IMR-90 (cell line): ENCODE results near the gene MAP4K1. TPM values are rescaled to one million over a fixed set of nuclear protein-coding genes. Genes with fewer than 3 reads are reported as not detected.

Source experiments
- ATAC-seq: fragments of 200-7000 bp; cut with Tn5 transposase; 2 replicates; pipeline ENCODE4 v1.9.1; 2020; ENCODE audit warnings: low read depth, mild to moderate bottlenecking, moderate library complexity
- BruUV-seq: library from RNA; stranded (reverse); fragments of 400-500 nt; replicated peaks from 2 replicates; lab custom pipeline; 2021; lab: Mats Ljungman, UMichigan
- CTCF ChIA-PET: fragments of 300-600 bp; formaldehyde crosslinking; extraction: SDS; loops from one replicate; lab custom pipeline; 2021; ENCODE audit warnings: antibody characterized with exemption; lab: Yijun Ruan, JAX
- POLR2A ChIA-PET: fragments of 300-600 bp; sonication (Branson Sonifier 250); formaldehyde crosslinking; loops from one replicate; lab custom pipeline; 2022; ENCODE audit warnings: antibody characterized with exemption; ENCODE audit not compliant: unreplicated experiment; lab: Charles Lee
- DNase-seq: peaks from one replicate; pipeline ENCODE4 v3.0.0; 2013
- H2AFZ ChIP-seq: replicated peaks from 2 replicates; pipeline ENCODE3; 2013; ENCODE audit warnings: low read length, mild to moderate bottlenecking; ENCODE audit not compliant: poor library complexity
- H2AK5ac ChIP-seq: 2 replicates; pipeline ENCODE4 v1.6.1; 2013; ENCODE audit warnings: low read depth, low read length, inconsistent platforms
- H2AK9ac ChIP-seq: replicated peaks from 2 replicates; pipeline ENCODE3; 2013; ENCODE audit warnings: mild to moderate bottlenecking, low read depth, low read length, moderate library complexity; ENCODE audit not compliant: poor library complexity
- H2BK120ac ChIP-seq: 2 replicates; pipeline ENCODE4 v1.6.1; 2013; ENCODE audit warnings: low read depth, low read length, inconsistent platforms
- H2BK15ac ChIP-seq: 3 replicates; pipeline ENCODE4 v1.6.1; 2013; ENCODE audit warnings: low read depth, low read length, inconsistent platforms
- H2BK20ac ChIP-seq: 2 replicates; pipeline ENCODE4 v1.6.1; 2013; ENCODE audit warnings: low read depth, mild to moderate bottlenecking, inconsistent platforms, low read length, moderate library complexity
- H2BK5ac ChIP-seq: 2 replicates; pipeline ENCODE4 v1.6.1; 2013; ENCODE audit warnings: mild to moderate bottlenecking, low read depth, low read length, inconsistent platforms; ENCODE audit not compliant: poor library complexity, severe bottlenecking
- H3K14ac ChIP-seq: replicated peaks from 2 replicates; pipeline ENCODE4 v1.6.1; 2013; ENCODE audit warnings: low read depth, low read length, inconsistent platforms
- H3K18ac ChIP-seq: 2 replicates; pipeline ENCODE4 v1.6.1; 2013; ENCODE audit warnings: low read depth, low read length, control low read depth
- H3K23ac ChIP-seq: 2 replicates; pipeline ENCODE4 v1.6.1; 2013; ENCODE audit warnings: low read depth, low read length, inconsistent platforms
- H3K27ac ChIP-seq: 2 replicates; pipeline ENCODE4 v1.5.1; 2013; ENCODE audit warnings: mild to moderate bottlenecking, control low read depth, low read length; ENCODE audit not compliant: insufficient read depth
- H3K27me3 ChIP-seq: 2 replicates; pipeline ENCODE4 v1.6.1; 2013; ENCODE audit warnings: low read length; ENCODE audit not compliant: control insufficient read depth, insufficient read depth
- H3K36me3 ChIP-seq: 2 replicates; pipeline ENCODE4 v1.6.1; 2013; ENCODE audit warnings: low read length, mixed read lengths; ENCODE audit not compliant: control insufficient read depth, insufficient read depth
- H3K4ac ChIP-seq: 2 replicates; pipeline ENCODE4 v1.6.1; 2013; ENCODE audit warnings: low read depth, low read length, inconsistent platforms
- H3K4me1 ChIP-seq: 2 replicates; pipeline ENCODE4 v1.6.1; 2013; ENCODE audit warnings: low read length, mixed read lengths; ENCODE audit not compliant: control insufficient read depth, insufficient read depth
- H3K4me2 ChIP-seq: 2 replicates; pipeline ENCODE4 v1.6.1; 2013; ENCODE audit warnings: low read depth, mild to moderate bottlenecking, control low read depth, low read length, moderate library complexity
- H3K4me3 ChIP-seq: 2 replicates; pipeline ENCODE4 v1.5.1; 2013; ENCODE audit warnings: low read depth, mild to moderate bottlenecking, control low read depth, low read length, moderate library complexity; ENCODE audit not compliant: insufficient read depth
- H3K56ac ChIP-seq: 2 replicates; pipeline ENCODE4 v1.6.1; 2013; ENCODE audit warnings: low read length, inconsistent platforms; ENCODE audit not compliant: insufficient read depth; ENCODE audit errors: extremely low read depth
- H3K79me1 ChIP-seq, 2 experiments: 2 replicates each; pipeline ENCODE4 v1.6.1; 2013; ENCODE audit warnings: low read length in 2 of 2, inconsistent platforms in 1 of 2, low read depth in 1 of 2
- H3K9ac ChIP-seq: 2 replicates; pipeline ENCODE4 v1.6.1; 2013; ENCODE audit warnings: low read depth, low read length, control low read depth
- H3K9me1 ChIP-seq: 2 replicates; pipeline ENCODE4 v1.6.1; 2013; ENCODE audit warnings: low read length, inconsistent platforms; ENCODE audit not compliant: insufficient read depth
- H3K9me3 ChIP-seq: 2 replicates; pipeline ENCODE4 v1.6.1; 2013; ENCODE audit warnings: low read length; ENCODE audit not compliant: control insufficient read depth, insufficient read depth
- H4K20me1 ChIP-seq: 2 replicates; pipeline ENCODE4 v1.6.1; 2013; ENCODE audit warnings: low read length, inconsistent platforms; ENCODE audit not compliant: insufficient read depth
- H4K5ac ChIP-seq: 2 replicates; pipeline ENCODE4 v1.6.1; 2013; ENCODE audit warnings: mild to moderate bottlenecking, low read depth, low read length, control low read depth
- H4K8ac ChIP-seq, 2 experiments: 2 replicates each; pipeline ENCODE4 v1.6.1; 2013; ENCODE audit warnings: low read depth in 2 of 2, low read length in 2 of 2, control low read depth in 1 of 2, inconsistent platforms in 1 of 2
- H4K91ac ChIP-seq: 2 replicates; pipeline ENCODE4 v1.6.1; 2013; ENCODE audit warnings: low read depth, low read length, inconsistent platforms; ENCODE audit not compliant: insufficient read depth
- CEBPB ChIP-seq: IDR thresholded peaks from 2 replicates; pipeline ENCODE4 v1.6.1; 2012; ENCODE audit warnings: low read depth, low read length, improper control_type of control experiment
- CHD1 ChIP-seq: IDR thresholded peaks from 2 replicates; pipeline ENCODE4 v1.6.1; 2012; ENCODE audit warnings: low read depth, low read length, improper control_type of control experiment
- CTCF ChIP-seq: conservative IDR thresholded peaks from 2 replicates; pipeline ENCODE4 v1.5.1; 2012; ENCODE audit warnings: mild to moderate bottlenecking, low read depth, low read length, improper control_type of control experiment
- ELK1 ChIP-seq: fragments of 150-350 bp; IDR thresholded peaks from 2 replicates; pipeline ENCODE4 v1.6.1; 2016; ENCODE audit warnings: low read depth, mild to moderate bottlenecking, low read length, moderate library complexity, borderline replicate concordance
- MAFK ChIP-seq: IDR thresholded peaks from 2 replicates; pipeline ENCODE4 v1.6.1; 2012; ENCODE audit warnings: low read depth, low read length, improper control_type of control experiment
- MAZ ChIP-seq: IDR thresholded peaks from 2 replicates; pipeline ENCODE4 v1.6.1; 2012; ENCODE audit warnings: low read depth, mild to moderate bottlenecking, low read length, improper control_type of control experiment, moderate library complexity, borderline replicate concordance
- MXI1 ChIP-seq: IDR thresholded peaks from 2 replicates; pipeline ENCODE4 v1.6.1; 2012; ENCODE audit warnings: low read depth, mild to moderate bottlenecking, low read length, moderate library complexity, borderline replicate concordance
- NFE2L2 ChIP-seq: fragments of 150-350 bp; IDR thresholded peaks from 2 replicates; pipeline ENCODE4 v1.6.1; 2016; ENCODE audit warnings: low read depth, mild to moderate bottlenecking, low read length
- RAD21 ChIP-seq: IDR thresholded peaks from 2 replicates; pipeline ENCODE4 v1.6.1; 2012; ENCODE audit warnings: low read length, improper control_type of control experiment
- RCOR1 ChIP-seq: IDR thresholded peaks from 2 replicates; pipeline ENCODE4 v1.6.1; 2012; ENCODE audit warnings: mild to moderate bottlenecking, low read length, improper control_type of control experiment; ENCODE audit not compliant: insufficient replicate concordance
- SMC3 ChIP-seq: fragments of 150-350 bp; IDR thresholded peaks from 2 replicates; pipeline ENCODE4 v1.6.1; 2016; ENCODE audit warnings: low read depth, mild to moderate bottlenecking, antibody characterized with exemption, low read length, moderate library complexity
- USF2 ChIP-seq: fragments of 150-350 bp; IDR thresholded peaks from 2 replicates; pipeline ENCODE4 v1.6.1; 2017; ENCODE audit warnings: mild to moderate bottlenecking, antibody characterized with exemption, low read length, low read depth
- WGBS, 2 experiments: methylation state at CpG; one replicate each; pipeline versions ENCODE4 v1.1.5 to v1.1.7; 2013; ENCODE audit warnings: missing lambda C conversion rate in 2 of 2; ENCODE audit not compliant: insufficient read length in 1 of 2; ENCODE audit errors: extremely low coverage in 2 of 2; 5-methylcytosine and 5-hydroxymethylcytosine counted together
- dilution Hi-C: fragments of 300-500 bp; cut with HindIII; formaldehyde crosslinking; loops from one replicate; pipeline ENCODE4 v1.14.3; 2018; ENCODE audit warnings: low sequenced_read_pairs; ENCODE audit not compliant: unreplicated experiment
- in situ Hi-C: fragments of 300-500 bp; cut with MboI; formaldehyde crosslinking; loops from 3 replicates; pipeline ENCODE4 v1.14.3; 2019; ENCODE audit warnings: low sequenced_read_pairs, inconsistent platforms, mixed read lengths
- intact Hi-C: fragments of 100-400 bp; cut with micrococcal nuclease; formaldehyde crosslinking; loops from 2 replicates; pipeline ENCODE4 v1.10.0; 2022
- polyA plus RNA-seq, 3 experiments: library from polyadenylated mRNA; depleted of rRNA; stranded (reverse); fragments of >200 nt; gene quantifications; 2 replicates each; pipeline ENCODE4 v1.2.3, GENCODE V29; 2012; ENCODE audit warnings: low replicate concordance in 1 of 3
- total RNA-seq: library from RNA; depleted of rRNA; stranded (reverse); fragments of >200 nt; gene quantifications from 2 replicates; pipeline ENCODE4 v1.2.3, GENCODE V29; 2012

The MAP4K1 gene
- total and polyA plus RNA-seq, 2 of the 4 experiments (the other 2 are of a cell fraction) = 0.22 TPM; not detected in 1

- Histone ChIP-seq H4K20me1 (no peaks in the 10 kb centered on the region), H2BK120ac (no peak overlapping the region), H4K8ac (no peak overlapping the region), H3K27me3 (no peaks in the 10 kb centered on the region; the same call in 1 of the 2 replicates), H2BK5ac (no peak overlapping the region), H3K4ac (no peak overlapping the region), H3K9me1 (no peaks in the 10 kb centered on the region), H3K4me3 (no peak overlapping the region), H3K9me3 (no peaks in the 10 kb centered on the region), H3K36me3 (no peaks in the 10 kb centered on the region), H2AK5ac (no peak overlapping the region), H2BK20ac (no peak overlapping the region), H2AK9ac (no peak overlapping the region), H3K14ac (no peak overlapping the region), H3K9ac (no peak overlapping the region), H2AFZ (no peak overlapping the region), H4K91ac (no peak overlapping the region), H3K56ac (no peak overlapping the region), H3K27ac (no peak overlapping the region), H3K4me2 (no peak overlapping the region), H4K5ac (no peak overlapping the region), H3K18ac (no peak overlapping the region), H3K4me1 (no peaks in the 10 kb centered on the region), H3K79me1 (no peaks in the 10 kb centered on the region), H3K23ac (no peak overlapping the region), H2BK15ac (no peak overlapping the region)
- ChIA-PET CTCF (no interaction called here), POLR2A (no interaction called here)
- WGBS, 2 experiments = no CpG with 5 or more reads among the region's 3 CpGs
- in situ Hi-C loops = no loop called here
- ATAC-seq = no peak
- BruUV-seq = no TSS peak
- dilution Hi-C loops = no loop called here
- TF ChIP-seq ELK1 (no peak), RCOR1 (no peak), MAFK (no peak), MXI1 (no peak), CTCF (no peak), MAZ (no peak), SMC3 (no peak), RAD21 (no peak), NFE2L2 (no peak), USF2 (no peak), CHD1 (no peak), CEBPB (no peak)
- no peak for DNase-seq
- intact Hi-C loops = no loop called here
These were observed 63.0 kb downstream of the MAP4K1 start for GRCh38 chr19:38554676-38555141.
